ENCODE data around the gene ZNF638. TPM values are rescaled to one million over a fixed set of nuclear protein-coding genes. Genes with fewer than 3 reads are reported as not detected.
A peak's percentile ranks its signal among the peaks of the same experiment; 100 is the strongest.

The ZNF638 gene
- total RNA-seq, 2 donors from 2014 or later: 73.9 to 77.9 TPM

DNA sequence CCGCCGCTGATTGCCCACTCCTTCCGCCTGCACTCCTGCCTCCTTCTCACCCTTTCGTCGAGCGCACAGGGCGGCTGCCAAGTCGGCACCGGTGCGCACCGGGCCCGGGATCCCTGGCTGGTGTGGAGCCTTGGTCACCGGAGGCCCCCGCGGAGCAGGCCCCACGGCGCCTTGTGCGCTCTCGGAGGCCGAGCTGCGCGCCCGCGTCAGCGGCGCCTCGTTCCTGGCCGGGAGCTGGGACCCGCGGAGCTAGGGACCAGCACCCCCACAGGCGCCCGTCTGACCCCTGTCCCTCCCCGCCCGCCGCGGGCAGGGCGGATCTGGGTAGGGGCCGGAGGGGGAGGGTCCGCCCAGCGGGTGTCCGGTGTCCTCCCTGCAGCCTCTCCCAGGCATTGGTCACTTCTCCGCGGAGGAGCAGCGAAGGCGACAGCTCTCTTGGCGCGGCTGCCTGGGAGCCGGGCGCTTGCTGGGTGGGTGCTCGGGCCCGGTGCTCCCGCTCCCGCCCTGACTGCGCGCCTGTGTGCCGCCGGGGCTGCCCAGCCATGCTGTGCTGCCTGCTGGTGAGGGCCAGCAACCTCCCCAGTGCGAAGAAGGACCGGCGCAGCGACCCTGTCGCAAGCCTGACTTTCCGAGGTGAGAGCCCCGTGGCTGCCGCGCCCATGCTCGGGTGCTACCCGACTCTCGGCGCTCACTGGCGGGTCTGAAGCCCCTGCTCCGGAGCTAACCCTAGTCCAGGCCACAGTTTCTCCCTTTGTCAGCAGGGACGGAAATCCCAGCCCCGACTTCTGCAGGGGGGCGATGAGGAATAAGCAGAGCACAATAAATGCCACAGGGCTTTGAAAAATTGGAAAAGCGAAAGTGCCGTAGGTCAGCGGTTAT is 135.0 kb downstream of the ZNF638 start:
- Histone ChIP-seq H3K9me3 (no peaks in the 10 kb centered on the region), H3K27me3 (no peaks in the 10 kb centered on the region), H3K27ac (peak overlapping the region; percentile 73 to 87), H3K36me3 (no peaks in the 10 kb centered on the region), H3K4me3 (peak overlapping the region; percentile 57 to 68), H3K4me1 (peaks cover 0 to 66% of the 10 kb centered on the region in 2 donors)
- no peak for DNase-seq (ENCODE audit: low spot score)
- TF ChIP-seq, protein P1, sequence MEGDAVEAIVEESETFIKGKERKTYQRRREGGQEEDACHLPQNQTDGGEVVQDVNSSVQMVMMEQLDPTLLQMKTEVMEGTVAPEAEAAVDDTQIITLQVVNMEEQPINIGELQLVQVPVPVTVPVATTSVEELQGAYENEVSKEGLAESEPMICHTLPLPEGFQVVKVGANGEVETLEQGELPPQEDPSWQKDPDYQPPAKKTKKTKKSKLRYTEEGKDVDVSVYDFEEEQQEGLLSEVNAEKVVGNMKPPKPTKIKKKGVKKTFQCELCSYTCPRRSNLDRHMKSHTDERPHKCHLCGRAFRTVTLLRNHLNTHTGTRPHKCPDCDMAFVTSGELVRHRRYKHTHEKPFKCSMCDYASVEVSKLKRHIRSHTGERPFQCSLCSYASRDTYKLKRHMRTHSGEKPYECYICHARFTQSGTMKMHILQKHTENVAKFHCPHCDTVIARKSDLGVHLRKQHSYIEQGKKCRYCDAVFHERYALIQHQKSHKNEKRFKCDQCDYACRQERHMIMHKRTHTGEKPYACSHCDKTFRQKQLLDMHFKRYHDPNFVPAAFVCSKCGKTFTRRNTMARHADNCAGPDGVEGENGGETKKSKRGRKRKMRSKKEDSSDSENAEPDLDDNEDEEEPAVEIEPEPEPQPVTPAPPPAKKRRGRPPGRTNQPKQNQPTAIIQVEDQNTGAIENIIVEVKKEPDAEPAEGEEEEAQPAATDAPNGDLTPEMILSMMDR (IDR thresholded peaks at IDR 0.05): no peak

DNA sequence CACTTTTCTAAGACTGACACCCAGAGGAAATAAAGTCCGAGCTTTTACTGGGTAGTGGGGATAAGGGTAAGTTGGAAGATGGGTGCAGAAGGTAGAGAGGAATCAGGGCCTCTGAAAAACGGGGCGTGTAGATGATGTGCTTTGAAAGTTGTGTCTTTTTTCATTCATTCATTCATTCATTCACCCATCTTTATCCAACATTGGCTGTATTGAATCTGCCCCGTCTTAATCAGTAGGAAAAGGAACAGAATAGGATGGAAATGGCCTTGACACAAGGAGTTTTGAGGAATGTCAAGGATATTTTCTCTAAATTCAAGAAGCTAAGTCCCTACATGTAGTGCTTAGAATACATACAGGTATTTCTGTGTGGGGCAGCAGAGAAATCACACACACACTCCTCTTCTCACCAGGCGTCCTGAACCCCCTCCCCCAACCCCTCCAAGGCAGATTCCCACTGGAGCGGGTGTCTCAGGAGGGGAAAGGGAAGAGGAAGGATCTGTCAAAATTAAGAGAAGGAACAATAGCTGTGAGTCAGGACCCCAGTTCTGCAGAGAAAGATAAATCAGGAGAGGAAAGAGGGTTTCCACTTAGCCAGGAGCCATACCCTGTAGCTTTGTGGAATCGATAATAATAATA is 135.7 kb downstream of the ZNF638 start:
- H3K4me1 ChIP-seq: peaks cover 0 to 58% of the 10 kb centered on the region in 2 donors
- no peak for DNase-seq (ENCODE audit: low spot score)
- TF ChIP-seq, protein P1 (IDR thresholded peaks at IDR 0.05): no peak
- no peaks in the 10 kb centered on the region for H3K27me3 ChIP-seq
- peak overlapping the region; percentile 73 to 87 for H3K27ac ChIP-seq
- no peaks in the 10 kb centered on the region for H3K36me3 ChIP-seq
- peak overlapping the region; percentile 57 to 68 for H3K4me3 ChIP-seq
- H3K9me3 ChIP-seq: no peaks in the 10 kb centered on the region

DNA sequence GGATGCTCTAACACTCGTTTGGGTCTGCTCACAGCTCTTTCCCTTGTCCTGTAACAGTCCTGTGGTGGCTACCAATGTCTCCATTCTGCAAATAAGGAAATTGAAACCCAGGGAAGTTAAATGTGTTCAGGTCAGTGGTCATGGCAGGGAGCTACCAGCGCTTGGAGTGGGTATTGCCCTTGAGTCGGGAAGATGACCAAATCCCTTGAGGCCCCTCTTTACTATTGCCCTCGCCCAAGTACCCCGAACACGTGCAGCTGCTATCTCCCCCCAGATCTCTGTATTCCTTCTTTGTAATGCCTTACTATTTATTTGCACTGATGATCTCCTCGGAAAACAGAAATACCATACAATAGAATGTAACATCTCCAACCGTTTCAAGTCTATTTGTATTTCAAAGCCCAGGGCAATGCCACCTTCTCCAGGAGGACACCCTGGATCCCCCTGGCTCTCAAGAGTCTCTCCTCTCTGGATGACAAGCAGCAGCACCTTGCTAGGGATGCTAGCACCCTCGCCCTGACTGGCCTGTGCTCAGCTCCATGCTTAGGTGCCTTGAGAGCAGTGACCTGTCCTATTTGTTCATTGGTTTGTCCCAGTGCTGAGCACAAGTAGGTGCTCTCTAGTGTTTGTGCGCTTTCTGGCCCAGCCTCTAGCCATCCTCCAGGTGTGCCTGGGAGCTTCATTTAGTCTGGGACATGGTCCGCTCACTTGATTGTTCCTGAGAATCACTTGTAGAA is 136.9 kb downstream of the ZNF638 start:
- no peak for DNase-seq (ENCODE audit: low spot score)
- Histone ChIP-seq H3K36me3 (no peaks in the 10 kb centered on the region), H3K4me1 (peaks cover 0 to 48% of the 10 kb centered on the region in 2 donors), H3K27ac (peak overlapping the region; percentile 57 to 73), H3K4me3 (peak overlapping the region in 1 of 2 donors; percentile 68), H3K9me3 (no peaks in the 10 kb centered on the region), H3K27me3 (no peaks in the 10 kb centered on the region)
- TF ChIP-seq, protein P1 (IDR thresholded peaks at IDR 0.05): no peak

DNA sequence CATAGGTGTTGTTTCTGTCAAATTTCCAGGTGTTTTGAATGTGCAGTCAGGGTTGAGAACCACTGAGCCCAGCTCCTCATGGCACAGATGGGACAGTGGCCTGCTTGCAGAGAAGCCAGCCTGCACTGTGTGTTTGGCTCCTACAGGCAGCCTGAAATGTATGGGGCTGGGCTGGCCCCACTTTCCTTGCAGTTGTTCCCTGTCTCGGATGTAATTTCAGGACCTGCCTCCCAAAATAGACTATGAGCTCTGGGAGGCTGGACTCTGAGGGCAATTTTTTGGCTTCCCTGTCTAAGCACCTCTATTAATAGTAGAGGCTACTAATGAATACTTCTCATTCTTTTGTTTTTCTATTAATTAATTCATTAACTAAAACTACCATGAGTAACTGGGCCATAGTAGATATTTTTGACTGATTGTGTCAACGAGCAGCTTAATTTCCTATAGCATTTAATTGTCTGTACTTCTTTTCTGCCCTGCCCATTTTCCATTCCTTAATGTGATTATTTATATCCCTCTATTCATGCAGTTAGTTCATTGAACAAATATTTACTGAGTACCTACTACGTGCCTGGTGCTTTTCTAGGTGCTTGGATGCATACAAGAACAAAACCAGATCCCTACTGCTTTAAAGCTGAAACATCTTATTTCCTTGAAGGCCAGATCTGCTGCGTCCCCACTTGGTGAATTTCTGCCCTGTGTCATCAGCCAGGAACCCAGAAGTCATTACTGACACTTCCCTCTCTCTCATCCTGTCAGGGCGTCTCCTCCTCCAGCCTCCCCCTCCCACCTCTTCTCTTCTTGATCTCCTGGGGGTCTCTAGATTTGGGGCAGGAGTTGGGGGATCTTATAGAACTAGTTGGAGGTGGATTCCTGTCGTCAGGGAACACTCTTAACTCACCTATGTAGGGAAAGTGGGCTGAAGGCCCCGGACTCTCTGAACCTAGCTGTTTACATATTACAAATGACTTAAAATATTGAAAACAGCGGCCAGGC is 138.1 kb downstream of the ZNF638 start:
- no peak for DNase-seq (ENCODE audit: low spot score)
- Histone ChIP-seq H3K4me1 (peaks cover 0 to 54% of the 10 kb centered on the region in 2 donors), H3K9me3 (no peaks in the 10 kb centered on the region), H3K36me3 (no peaks in the 10 kb centered on the region), H3K4me3 (no peak overlapping the region), H3K27ac (peak overlapping the region; percentile 57 to 73), H3K27me3 (no peaks in the 10 kb centered on the region)
- TF ChIP-seq, protein P1 (IDR thresholded peaks at IDR 0.05): no peak

DNA sequence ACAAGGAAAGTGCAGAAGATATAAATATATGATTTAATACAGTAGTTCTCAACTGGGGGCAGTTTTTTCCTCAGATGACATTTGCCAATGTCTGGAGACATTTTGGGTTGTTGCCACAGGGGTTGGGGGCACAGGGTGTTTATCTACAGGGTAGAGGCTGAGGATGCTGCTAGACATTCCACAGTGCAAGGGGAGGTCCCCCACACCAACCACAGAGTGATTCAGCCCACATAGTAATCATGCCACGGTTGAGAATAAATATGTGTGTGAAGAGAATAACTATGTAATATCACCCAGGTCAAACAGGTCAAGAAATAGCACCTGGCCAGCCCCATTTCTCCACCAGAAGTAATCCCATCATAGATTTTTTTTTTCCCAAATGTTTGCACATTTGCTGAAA is 139.7 kb downstream of the ZNF638 start:
- H3K36me3 ChIP-seq: no peaks in the 10 kb centered on the region
- no peaks in the 10 kb centered on the region for H3K9me3 ChIP-seq
- H3K27me3 ChIP-seq: no peaks in the 10 kb centered on the region
- no peak for DNase-seq (ENCODE audit: low spot score)
- H3K27ac ChIP-seq: no peak overlapping the region
- H3K4me1 ChIP-seq: peaks cover 0 to 63% of the 10 kb centered on the region in 2 donors
- H3K4me3 ChIP-seq: no peak overlapping the region
- TF ChIP-seq, protein P1 (IDR thresholded peaks at IDR 0.05): no peak
